IPS-11a (cell line): ENCODE measurements around the gene C2orf80.
"Not testable (repeated sequence)": the region's sequence is repeated elsewhere in the genome, so short reads cannot be mapped to it uniquely, and the experiment has no call there.

Source experiments
- H3K4me3 ChIP-seq: one replicate; pipeline ENCODE4 v1.5.1; 2013; ENCODE audit warnings: low read depth, low read length, control low read depth

Gene C2orf80

DNA sequence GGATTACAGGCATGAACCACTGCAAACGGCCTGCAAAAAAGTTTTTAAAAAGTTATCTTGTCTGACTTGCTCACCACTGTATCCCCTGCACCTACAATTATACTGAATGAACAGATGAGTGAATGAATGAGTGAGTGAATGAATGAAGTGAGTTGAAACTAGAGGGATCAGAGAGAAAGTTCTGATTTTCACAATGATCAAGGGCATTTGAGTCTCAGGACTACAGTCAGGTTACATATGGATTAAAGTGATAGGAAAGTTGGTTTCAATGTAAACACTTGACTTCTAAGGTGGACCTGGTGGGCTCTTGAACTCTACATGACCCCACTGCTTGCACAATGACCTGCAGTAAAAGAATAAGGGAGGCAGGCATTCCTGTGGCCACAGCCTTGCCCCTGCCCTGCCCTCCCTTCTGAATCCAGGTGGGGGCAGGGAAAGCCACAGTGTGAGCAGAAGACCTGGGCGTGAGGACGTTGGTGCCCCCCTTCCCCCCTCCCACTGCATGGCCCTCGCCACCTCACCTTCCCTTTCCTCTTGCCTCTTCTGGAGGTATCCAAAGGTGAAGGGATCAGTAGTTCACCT, 10.7 kb downstream of the C2orf80 start:
- H3K4me3 ChIP-seq, result no peak overlapping the region

DNA sequence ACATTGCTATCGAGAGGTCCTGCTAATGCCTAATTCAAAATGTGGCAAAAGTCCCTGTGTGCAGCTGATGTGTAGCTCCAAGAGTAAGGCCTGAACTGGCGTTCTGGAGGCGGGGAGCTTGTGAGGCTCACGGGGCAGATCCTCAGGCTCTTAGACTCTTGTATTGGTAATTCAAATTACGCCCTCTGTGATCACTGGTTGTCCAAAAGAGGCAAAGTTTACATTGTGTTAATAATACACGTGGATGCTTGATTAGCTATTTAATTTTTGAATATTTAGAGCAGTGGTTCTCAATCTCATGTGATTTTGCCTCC, 14.0 kb downstream of the C2orf80 start:
- H3K4me3 ChIP-seq, result no peak overlapping the region

DNA sequence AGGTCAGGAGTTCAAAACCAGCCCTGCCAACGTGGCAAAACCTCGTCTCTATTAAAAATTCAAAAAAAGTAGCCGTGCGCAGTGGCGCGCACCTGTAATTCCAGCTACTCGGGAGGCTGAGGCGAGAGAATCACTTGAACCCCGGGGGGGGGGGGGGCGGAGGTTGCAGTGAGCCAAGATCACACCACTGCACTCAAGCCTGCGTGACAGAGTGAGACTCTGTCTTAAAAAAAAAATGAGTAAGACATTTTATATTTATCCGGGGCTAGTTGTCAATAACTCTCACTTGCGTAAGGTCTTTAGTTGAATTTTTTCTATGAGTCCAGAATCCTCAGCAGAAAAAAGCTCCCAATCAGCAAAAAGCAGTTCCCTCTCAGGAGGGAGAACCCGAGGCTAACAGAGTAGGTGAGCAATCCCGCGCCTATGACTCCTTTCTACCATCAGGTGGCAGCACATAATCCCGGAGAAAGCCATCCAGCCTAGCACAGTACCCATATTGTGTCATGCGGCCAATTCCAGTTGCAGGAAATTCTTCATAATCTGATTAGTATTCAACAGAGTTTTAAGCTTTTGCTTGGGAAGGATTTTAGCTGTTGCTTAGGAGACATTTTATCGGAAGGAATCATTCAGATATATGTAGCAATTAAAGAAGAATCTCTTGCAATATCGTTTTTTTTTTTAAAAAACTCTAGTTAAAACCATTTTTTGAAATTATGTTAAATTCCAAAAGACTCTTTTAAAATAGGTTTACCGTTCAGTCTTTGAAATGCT, 14.6 kb downstream of the C2orf80 start:
- H3K4me3 ChIP-seq, result no peak overlapping the region

DNA sequence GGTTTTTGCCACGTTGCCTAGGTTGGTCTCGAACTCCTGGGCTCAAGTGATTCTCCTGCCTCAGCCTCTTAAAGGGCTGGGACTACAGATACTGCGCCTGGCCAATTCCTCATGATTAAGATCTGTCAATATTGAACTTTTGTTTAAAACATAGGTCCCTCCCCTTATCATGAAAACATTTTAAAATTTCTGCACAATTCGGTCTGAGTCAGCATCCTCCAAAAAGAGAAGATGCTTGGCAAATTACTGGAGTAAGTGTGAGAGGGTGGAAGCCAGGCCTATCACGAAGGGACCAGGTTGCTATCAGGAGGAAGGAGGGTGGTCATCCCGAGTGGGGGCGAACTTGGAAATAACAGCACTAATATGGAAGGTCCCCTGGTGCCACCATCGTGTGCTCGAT, 15.7 kb downstream of the C2orf80 start:
- H3K4me3 ChIP-seq, result no peak overlapping the region

- H3K4me3 ChIP-seq, result no peak overlapping the region
Measured at GRCh38 chr2:208172125-208172524, 17.7 kb downstream of the C2orf80 start.

DNA sequence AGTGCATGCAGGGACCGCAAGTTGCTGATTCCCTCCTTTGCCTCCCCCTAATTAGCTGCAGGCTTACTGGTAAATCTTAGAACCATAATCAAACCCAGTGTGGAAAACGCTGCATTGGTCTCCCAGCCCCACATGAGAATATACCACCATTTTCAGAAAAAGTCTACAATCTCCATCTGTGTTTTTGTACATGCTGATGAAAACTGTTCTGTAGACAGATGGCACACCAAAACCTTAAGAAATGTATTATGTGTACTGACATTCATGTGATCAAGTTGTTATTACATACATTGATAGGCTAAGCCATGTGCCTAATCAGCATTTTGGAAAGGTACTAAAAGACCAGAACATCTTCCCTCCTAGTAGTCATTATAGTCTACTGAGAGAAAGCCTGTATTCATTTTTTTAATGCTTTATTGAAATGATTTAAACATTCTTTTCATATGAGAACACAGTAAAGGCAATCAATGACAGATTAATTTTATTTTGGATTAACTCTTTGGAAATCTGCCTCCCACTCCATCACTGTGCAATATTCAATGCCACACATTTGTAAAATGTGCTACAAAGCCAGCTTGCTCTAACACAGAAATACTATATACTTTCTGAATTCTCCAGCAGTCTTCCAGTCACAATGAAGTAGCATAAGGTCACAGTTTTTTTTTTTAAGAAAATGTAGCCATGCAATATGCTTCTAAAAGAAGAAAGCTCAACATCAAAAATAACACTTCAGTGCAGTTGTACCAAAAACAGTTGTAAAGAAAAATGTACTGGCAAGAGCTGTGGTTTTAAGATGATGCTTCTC, 24.7 kb downstream of the C2orf80 start:
- H3K4me3 ChIP-seq, result no peak overlapping the region

DNA sequence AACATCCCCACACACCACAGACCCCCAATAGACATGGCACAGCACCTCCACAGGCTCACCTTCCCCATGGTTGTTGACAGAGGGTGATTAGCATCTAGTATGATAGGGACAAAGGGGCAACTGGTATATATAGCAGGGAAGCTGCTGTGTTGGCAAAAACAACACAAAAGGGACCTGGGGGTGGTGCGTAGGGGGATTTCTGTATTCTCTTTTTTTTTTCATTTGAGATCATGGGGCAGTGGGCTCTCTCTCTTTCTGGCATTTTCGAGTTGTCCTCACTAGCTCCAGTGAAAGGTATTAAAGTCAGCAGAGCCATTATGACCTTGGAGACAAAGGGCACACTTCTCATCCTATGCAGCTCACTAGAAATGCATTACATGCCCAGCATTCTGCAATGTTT, 26.3 kb downstream of the C2orf80 start, which contains the start of gene CRYGA:
CRYGA (minus strand) TSS at position 101 of the 400 bp plus-strand sequence; CDS start at position 68, 33 bp downstream.
- H3K4me3 ChIP-seq, result no peak within 1 kb of the TSS

GRCh38 chr2:208156439-208156838, 33.4 kb downstream of the C2orf80 start:
- H3K4me3 ChIP-seq, result no peak overlapping the region

GRCh38 chr2:208153156-208153555, 36.7 kb downstream of the C2orf80 start:
- no peak overlapping the region for H3K4me3 ChIP-seq

DNA sequence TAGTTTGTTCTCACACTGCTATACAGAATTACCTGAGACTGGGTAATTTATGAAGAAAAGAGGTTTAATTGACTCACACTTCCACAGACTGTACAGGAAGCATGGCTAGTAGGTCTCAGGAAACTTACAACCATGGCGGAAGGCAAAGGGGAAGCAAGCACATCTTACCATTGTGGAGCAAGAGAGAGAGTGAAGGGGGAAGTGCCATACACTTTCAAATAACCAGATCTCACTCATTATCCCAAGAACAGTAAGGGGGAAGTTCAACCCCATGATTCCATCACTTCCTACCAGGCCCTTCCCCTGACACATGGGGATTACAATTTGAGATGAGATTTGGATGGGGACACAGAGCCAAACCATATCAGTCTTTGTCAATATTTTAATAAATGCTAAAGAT, 38.9 kb downstream of the C2orf80 start:
- no peak overlapping the region for H3K4me3 ChIP-seq

DNA sequence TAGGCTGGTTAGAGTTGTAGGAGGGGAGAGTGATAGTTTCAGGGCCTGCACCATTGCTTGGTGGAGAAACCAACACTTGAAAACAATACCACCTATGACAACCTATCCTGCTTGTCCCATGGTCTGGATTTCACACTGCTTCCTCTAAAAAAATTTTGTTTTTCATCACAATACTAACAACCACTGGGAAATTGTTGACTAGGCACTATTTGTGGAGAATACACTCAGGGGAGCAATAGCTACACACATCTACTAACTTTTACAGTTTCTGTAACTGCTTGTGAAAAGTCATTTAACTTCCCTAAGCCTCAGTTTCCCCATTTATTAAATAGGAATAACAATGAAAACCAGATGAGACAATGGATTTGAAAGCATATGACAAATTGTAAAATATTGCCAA, 39.7 kb downstream of the C2orf80 start:
- no peak overlapping the region for H3K4me3 ChIP-seq

DNA sequence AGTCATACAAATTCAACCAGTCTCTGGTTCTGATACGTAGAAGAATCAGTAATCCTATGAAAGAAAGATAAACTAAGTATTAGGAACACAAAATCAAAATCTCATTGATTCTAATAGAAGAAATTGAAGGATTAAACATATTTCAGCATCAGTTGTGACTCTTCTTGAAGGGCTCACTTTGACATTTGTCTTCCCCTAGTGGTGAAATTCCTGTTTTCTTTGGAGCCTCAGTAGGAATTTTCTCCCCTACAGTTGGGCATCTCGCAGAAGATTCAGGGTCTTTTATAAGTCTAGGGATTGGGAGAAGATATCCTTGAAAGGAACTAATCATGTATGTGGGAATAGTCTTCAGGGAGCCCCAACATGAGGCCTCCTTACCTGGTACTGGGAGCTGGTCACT, 41.0 kb downstream of the C2orf80 start:
- H3K4me3 ChIP-seq, result no peak overlapping the region

GRCh38 chr2:208147759-208148158, 42.1 kb downstream of the C2orf80 start:
- no peak overlapping the region for H3K4me3 ChIP-seq

GRCh38 chr2:208147008-208147407, 42.8 kb downstream of the C2orf80 start:
- no peak overlapping the region for H3K4me3 ChIP-seq

GRCh38 chr2:208146006-208146405, 43.8 kb downstream of the C2orf80 start, which contains the start of gene CRYGB:
CRYGB (minus strand) TSS chr2:208146158; CDS start chr2:208146120, 38 bp downstream.
- H3K4me3 ChIP-seq, result no peak within 1 kb of the TSS

GRCh38 chr2:208142925-208143799, 46.7 kb downstream of the C2orf80 start:
- no peak overlapping the region for H3K4me3 ChIP-seq

GRCh38 chr2:208142240-208142924, 47.4 kb downstream of the C2orf80 start:
- no peak overlapping the region for H3K4me3 ChIP-seq

GRCh38 chr2:208139447-208139846, 50.4 kb downstream of the C2orf80 start:
- no peak overlapping the region for H3K4me3 ChIP-seq

DNA sequence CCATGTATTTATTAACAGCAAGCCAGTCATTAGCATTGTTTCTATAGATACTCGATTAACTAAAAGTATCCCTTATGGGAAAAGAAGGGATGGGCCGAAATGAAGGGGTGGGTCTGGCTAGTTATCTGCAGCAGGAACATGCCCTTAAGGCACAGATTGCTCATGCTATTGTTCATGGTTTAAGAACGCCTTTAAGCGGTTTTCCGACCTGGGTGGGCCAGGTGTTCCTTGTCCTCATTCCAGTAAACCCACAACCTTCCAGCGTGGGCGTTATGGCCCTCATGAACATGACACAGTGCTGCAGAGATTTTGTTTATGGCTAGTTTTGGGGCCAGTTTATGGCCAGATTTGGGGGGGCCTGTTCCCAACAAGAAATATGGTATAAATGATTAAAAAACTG, 51.5 kb downstream of the C2orf80 start:
- H3K4me3 ChIP-seq, result not testable (repeated sequence)

DNA sequence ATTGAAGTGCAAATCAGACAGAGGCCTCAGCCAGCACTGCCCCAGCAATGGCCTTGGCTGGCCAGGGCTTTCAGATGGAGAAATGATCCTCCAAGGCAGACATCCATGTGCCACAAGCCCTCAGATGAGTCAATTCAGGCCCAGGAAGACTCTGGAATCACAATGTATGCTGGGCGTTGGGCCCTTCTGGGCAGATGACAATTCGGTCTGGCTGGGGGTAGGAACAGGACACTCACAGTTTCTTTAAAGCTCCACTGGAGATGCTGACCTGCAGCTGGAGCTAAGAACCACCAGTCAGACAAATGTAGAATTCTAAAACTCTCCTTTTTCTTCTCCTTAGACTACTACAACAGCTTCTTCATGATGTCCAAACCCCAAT, 53.1 kb downstream of the C2orf80 start:
- no peak overlapping the region for H3K4me3 ChIP-seq
